Keratinocyte (primary cell): ENCODE results near the gene TTC23L. TPM values are rescaled to one million over a fixed set of nuclear protein-coding genes. Genes with fewer than 3 reads are reported as not detected.

ENCODE experiments used
- DNase-seq: peaks from one replicate; pipeline ENCODE4 v3.0.0-alpha.2; 2011; ENCODE audit warnings: low read depth, missing footprints, low spot score
- FAIRE-seq: peaks from 2 replicates; lab custom pipeline; 2011; peaks lifted over from hg19 to GRCh38; lab: Jason Lieb, UNC
- H2AFZ ChIP-seq: 2 replicates; pipeline ENCODE4 v1.6.0; 2012; ENCODE audit warnings: low read length, control low read depth, inconsistent platforms; ENCODE audit not compliant: control insufficient read depth
- H3K27ac ChIP-seq: 2 replicates; pipeline ENCODE4 v1.5.1; 2011; ENCODE audit warnings: low read length; ENCODE audit not compliant: control insufficient read depth, insufficient read depth
- H3K27me3 ChIP-seq: 3 replicates; pipeline ENCODE4 v1.6.0; 2011; ENCODE audit warnings: low read length; ENCODE audit not compliant: control insufficient read depth, insufficient read depth; ENCODE audit errors: extremely low read depth
- H3K36me3 ChIP-seq, 2 experiments: 2 replicates in 1 of 2; 3 replicates in 1 of 2; pipeline ENCODE4 v1.5.1; 2011; ENCODE audit warnings: low read length in 2 of 2, mild to moderate bottlenecking in 1 of 2; ENCODE audit not compliant: control insufficient read depth in 2 of 2, insufficient read depth in 2 of 2; ENCODE audit errors: extremely low read depth in 1 of 2
- H3K4me1 ChIP-seq: 3 replicates; pipeline ENCODE4 v1.5.1; 2011; ENCODE audit warnings: low read length; ENCODE audit not compliant: control insufficient read depth, insufficient read depth; ENCODE audit errors: extremely low read depth
- H3K4me2 ChIP-seq: 3 replicates; pipeline ENCODE4 v1.6.0; 2011; ENCODE audit warnings: low read depth, low read length; ENCODE audit not compliant: control insufficient read depth, insufficient read depth; ENCODE audit errors: extremely low read depth
- H3K4me3 ChIP-seq, 3 experiments: fragments of 200-600 bp in 1 of 3; sonication (generic) in 1 of 3; 2 replicates in 2 of 3; 3 replicates in 1 of 3; pipeline ENCODE4 v1.5.1; 2011 to 2016; ENCODE audit warnings: low read length in 3 of 3, mild to moderate bottlenecking in 3 of 3, control low read depth in 2 of 3, inconsistent platforms in 1 of 3, low read depth in 1 of 3, mixed read lengths in 1 of 3, mixed run types in 1 of 3, moderate library complexity in 1 of 3; ENCODE audit not compliant: control insufficient read depth in 2 of 3, insufficient read depth in 2 of 3; ENCODE audit errors: extremely low read depth in 1 of 3
- H3K79me2 ChIP-seq: 2 replicates; pipeline ENCODE4 v1.6.0; 2012; ENCODE audit warnings: low read length; ENCODE audit not compliant: control insufficient read depth, insufficient read depth
- H3K9ac ChIP-seq: 3 replicates; pipeline ENCODE4 v1.6.0; 2011; ENCODE audit warnings: low read length; ENCODE audit not compliant: control insufficient read depth, insufficient read depth; ENCODE audit errors: extremely low read depth
- H3K9me1 ChIP-seq: 3 replicates; pipeline ENCODE4 v1.6.0; 2011; ENCODE audit warnings: low read length; ENCODE audit not compliant: control insufficient read depth, insufficient read depth; ENCODE audit errors: extremely low read depth
- H3K9me3 ChIP-seq: 2 replicates; pipeline ENCODE4 v1.5.1; 2012; ENCODE audit warnings: low read depth, low read length; ENCODE audit not compliant: control insufficient read depth
- H4K20me1 ChIP-seq: 3 replicates; pipeline ENCODE4 v1.6.0; 2011; ENCODE audit warnings: low read length; ENCODE audit not compliant: control insufficient read depth, insufficient read depth; ENCODE audit errors: extremely low read depth
- EZH2 ChIP-seq: IDR thresholded peaks from one replicate; pipeline ENCODE4 v1.6.1; 2012; ENCODE audit warnings: inconsistent platforms, mild to moderate bottlenecking, low read length, moderate library complexity
- dilution Hi-C: fragments of 300-500 bp; cut with MboI; formaldehyde crosslinking; loops from one replicate; pipeline ENCODE4 v1.7.0; 2020; ENCODE audit warnings: low sequenced_read_pairs; ENCODE audit not compliant: extremely low pct_ligation_motif_present
- polyA plus RNA-seq, 5 experiments: library from polyadenylated mRNA; depleted of rRNA in 3 of 5; stranded (reverse) in 3 of 5; stranded (forward) in 1 of 5; unstranded in 1 of 5; fragments of >200 nt; gene quantifications; 1 replicate in 1 of 5; 2 replicates in 3 of 5; 3 replicates in 1 of 5; pipeline versions ENCODE4 v1.2.1 to v1.2.3, GENCODE V29; 2011 to 2012; ENCODE audit warnings: missing spikeins in 2 of 5, low read depth in 1 of 5, low replicate concordance in 1 of 5
- TF ChIP-seq, protein P1 (sequence below), 3 experiments: IDR thresholded peaks in 1 of 3; conservative IDR thresholded peaks in 1 of 3; optimal IDR thresholded peaks in 1 of 3; 2 replicates in 2 of 3; 3 replicates in 1 of 3; pipeline versions ENCODE3 to v1.5.1; 2011; ENCODE audit warnings: low read length in 3 of 3, mild to moderate bottlenecking in 3 of 3, moderate library complexity in 2 of 3, control low read depth in 1 of 3, inconsistent platforms in 1 of 3; ENCODE audit not compliant: insufficient read depth in 2 of 3; ENCODE audit errors: extremely low read depth in 1 of 3

TTC23L gene
- polyA plus RNA-seq, 1 donor (not counting 4 experiments of a cell fraction or from before 2014, with no cell fraction given), result 0.12 TPM

GRCh38 chr5:34804913-34805312 is 34.1 kb upstream of the TTC23L start:
- DNase-seq (no peak), FAIRE-seq (no peak)
- Histone ChIP-seq H4K20me1 (no peaks in the 10 kb centered on the region), H3K4me1 (no peaks in the 10 kb centered on the region), H3K9ac (no peak overlapping the region), H3K9me3 (no peaks in the 10 kb centered on the region), H3K36me3 (peaks cover 7 to 14% of the 10 kb centered on the region in 2 experiments), H3K4me3 (no peak overlapping the region), H3K27me3 (no peaks in the 10 kb centered on the region), H3K4me2 (no peak overlapping the region), H3K27ac (no peak overlapping the region), H3K9me1 (no peaks in the 10 kb centered on the region), H3K79me2 (no peaks in the 10 kb centered on the region), H2AFZ (no peak overlapping the region)
- TF ChIP-seq, protein P1, sequence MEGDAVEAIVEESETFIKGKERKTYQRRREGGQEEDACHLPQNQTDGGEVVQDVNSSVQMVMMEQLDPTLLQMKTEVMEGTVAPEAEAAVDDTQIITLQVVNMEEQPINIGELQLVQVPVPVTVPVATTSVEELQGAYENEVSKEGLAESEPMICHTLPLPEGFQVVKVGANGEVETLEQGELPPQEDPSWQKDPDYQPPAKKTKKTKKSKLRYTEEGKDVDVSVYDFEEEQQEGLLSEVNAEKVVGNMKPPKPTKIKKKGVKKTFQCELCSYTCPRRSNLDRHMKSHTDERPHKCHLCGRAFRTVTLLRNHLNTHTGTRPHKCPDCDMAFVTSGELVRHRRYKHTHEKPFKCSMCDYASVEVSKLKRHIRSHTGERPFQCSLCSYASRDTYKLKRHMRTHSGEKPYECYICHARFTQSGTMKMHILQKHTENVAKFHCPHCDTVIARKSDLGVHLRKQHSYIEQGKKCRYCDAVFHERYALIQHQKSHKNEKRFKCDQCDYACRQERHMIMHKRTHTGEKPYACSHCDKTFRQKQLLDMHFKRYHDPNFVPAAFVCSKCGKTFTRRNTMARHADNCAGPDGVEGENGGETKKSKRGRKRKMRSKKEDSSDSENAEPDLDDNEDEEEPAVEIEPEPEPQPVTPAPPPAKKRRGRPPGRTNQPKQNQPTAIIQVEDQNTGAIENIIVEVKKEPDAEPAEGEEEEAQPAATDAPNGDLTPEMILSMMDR (optimal IDR thresholded peaks at IDR 0.05 in 1 of 3, IDR thresholded peaks at IDR 0.05 in 1 of 3, conservative IDR thresholded peaks at IDR 0.05 in 1 of 3; ENCODE audit: extremely low read depth in 1 of 3, insufficient read depth in 2 of 3, low read length in 3 of 3), result no peak
- no peak for TF ChIP-seq EZH2
- dilution Hi-C loops, result no loop called here

- Histone ChIP-seq H3K9me3 (no peaks in the 10 kb centered on the region), H3K4me1 (no peaks in the 10 kb centered on the region), H3K27me3 (no peaks in the 10 kb centered on the region), H4K20me1 (no peaks in the 10 kb centered on the region), H2AFZ (no peak overlapping the region), H3K9ac (no peak overlapping the region), H3K27ac (no peak overlapping the region), H3K9me1 (no peaks in the 10 kb centered on the region), H3K79me2 (no peaks in the 10 kb centered on the region), H3K4me2 (no peak overlapping the region), H3K4me3 (no peak overlapping the region), H3K36me3 (peaks cover 7 to 12% of the 10 kb centered on the region in 2 experiments)
- TF ChIP-seq, protein P1 (optimal IDR thresholded peaks at IDR 0.05 in 1 of 3, IDR thresholded peaks at IDR 0.05 in 1 of 3, conservative IDR thresholded peaks at IDR 0.05 in 1 of 3; ENCODE audit: extremely low read depth in 1 of 3, insufficient read depth in 2 of 3, low read length in 3 of 3), result no peak
- TF ChIP-seq EZH2, result no peak
- FAIRE-seq (no peak), DNase-seq (no peak)
- dilution Hi-C loops, result no loop called here
Measured at GRCh38 chr5:34806532-34806931, 32.4 kb upstream of the TTC23L start.
